ENCODE measurements around the gene OSBPL10.
"Not testable (repeated sequence)": the region's sequence is repeated elsewhere in the genome, so short reads cannot be mapped to it uniquely, and the experiment has no call there.

OSBPL10 gene

DNA sequence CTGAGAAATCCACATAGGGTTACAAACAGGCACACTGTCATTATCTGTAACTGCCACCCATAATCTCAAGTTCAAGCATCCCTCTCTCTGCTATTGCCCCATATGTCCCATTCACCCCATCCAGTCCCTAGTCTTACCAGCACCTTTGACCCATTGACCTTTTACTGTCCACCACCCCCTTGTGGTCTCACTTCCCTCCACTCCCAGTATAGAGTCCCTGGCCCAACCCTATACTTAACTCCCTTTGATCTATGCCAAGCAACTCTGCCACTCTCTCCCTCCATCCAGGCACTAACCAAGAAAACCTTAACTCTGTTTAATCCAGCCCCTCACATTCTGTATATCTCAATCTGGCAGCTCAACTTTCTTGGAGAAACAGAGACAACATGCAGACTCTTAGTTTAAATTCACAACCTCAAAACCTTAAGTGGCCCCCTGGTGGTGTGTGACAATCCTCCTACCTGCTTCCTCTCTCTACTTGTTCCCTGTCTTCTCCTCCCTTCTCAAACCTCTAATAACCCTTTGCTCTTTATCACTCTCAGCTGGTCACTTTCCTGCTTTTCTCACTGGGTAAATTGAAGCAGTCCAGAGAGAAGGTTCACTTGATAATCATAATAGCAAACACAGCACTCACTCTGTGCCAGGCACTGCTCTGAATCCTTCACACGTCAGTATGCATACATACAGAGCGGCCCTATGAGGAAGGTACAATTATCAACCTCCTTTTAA is 285.6 kb downstream of the OSBPL10 start:
- no peak for DNase-seq

DNA sequence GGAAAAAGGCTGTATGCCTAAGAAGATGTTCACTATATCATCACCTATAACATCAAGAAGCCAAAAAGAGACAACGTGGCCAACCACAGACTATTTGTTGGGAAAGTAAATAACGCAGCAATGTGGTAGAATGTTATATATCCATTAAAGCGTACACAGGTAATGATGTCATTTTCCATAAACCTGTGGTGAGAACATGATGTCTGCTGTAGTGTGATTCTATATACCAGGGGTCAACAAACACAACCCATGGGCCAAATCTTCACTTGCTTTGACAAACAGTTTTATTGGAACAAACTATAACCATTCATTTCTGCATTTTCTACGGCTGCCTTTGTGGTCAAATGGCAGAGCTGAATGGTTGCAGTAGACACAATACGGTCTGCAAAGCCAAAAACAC is 287.7 kb downstream of the OSBPL10 start:
- no peak for DNase-seq

DNA sequence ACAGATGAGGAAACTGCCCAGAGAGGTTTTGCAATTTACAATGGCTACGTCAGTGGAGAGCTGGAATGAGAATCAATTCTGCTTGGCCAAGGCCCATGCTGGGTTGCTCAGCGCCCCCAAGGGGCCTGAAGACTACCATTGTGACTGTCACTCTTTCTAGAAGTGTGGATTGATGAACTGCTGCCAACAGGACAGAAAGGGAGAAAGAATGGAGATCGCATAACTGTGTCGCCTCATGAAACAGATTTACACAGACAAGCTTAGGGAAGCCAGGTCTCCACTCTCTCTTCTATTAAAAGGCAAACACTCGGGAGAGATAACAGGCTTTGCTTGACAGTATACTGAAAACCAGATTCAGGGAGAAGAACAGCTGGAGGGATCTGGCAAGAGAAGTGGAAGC is 288.3 kb downstream of the OSBPL10 start:
- DNase-seq: no peak

- DNase-seq: no peak
Observed at GRCh38 chr3:31690771-31691170, 290.3 kb downstream of the OSBPL10 start.

DNA sequence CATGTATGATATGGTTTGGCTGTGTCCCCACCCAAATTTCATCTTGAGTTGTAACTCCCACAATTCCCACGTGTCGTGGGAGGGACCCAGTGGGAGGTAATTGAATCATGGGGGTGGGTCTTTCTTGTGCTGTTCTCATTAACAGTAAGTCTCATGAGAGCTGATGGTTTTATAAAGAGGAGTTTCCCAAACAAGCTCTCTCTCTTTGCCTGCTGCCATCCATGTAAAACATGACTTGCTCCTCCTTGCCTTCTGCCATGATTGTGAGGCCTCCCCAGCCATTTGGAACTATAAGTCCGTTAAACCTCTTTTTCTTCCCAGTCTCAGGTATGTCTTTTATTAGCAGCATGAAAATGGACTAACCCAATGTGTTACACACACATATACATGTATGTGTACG is 291.5 kb downstream of the OSBPL10 start:
- DNase-seq: not testable (repeated sequence)

DNA sequence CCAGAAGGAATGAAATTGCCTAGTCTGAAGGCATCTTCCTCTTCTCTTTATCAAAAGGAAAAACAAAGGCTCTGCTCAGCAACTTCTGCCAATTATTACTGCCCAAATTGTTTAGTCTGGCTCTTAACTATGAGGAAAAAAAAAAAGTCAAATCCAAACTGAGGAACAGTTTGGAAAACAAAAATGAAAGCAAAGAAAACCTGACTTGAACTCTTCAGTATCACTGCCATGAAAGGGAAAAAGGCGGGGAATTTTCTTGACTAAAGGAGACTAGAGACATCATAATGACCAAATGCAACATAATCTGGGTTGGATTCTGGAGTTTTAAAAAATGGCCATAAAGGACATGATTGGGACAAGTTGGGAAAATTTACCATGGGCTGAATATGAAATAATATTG is 292.1 kb downstream of the OSBPL10 start:
- DNase-seq: no peak

GRCh38 chr3:31687020-31687802 is 293.9 kb downstream of the OSBPL10 start:
- no peak for DNase-seq

DNA sequence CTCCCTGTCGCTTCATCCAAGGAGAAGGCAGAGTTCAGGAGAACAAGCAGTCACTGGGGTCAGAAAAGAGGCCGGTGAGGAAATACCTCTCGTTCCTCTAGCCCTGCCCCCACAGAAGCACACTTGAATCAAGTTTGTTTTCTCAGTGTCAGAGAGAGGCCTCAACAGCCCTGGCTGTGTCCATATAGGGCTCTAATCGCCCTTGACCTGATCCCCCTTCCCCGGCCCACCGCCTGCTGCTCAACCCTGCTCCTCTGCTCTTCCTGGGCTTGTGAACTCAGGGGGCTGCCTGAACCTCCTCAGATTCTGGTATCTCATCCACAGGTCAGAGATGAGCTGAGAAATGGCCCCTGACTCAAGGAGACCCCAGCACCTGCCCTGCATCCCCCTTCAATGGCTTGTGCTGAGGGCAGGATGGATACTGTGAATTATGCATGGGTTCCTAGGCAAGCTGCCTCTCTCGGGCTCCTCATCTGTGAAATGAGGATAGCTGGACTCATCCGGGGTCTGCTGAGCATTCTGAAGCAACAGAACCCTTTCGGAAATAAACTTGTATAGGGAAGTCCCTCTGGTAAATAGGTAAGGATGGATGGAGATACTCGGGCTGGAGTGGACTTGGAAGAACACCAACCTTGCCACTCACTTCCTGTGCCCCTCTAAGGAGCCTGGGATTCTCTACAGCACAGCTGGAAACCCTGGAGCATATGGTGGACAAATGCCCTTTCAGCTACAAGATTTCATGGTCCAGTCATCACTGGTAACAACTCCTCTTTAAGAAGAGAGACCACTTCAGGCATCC is 300.8 kb downstream of the OSBPL10 start:
- DNase-seq: no peak

GRCh38 chr3:31676556-31676955 is 304.5 kb downstream of the OSBPL10 start:
- no peak for DNase-seq

DNA sequence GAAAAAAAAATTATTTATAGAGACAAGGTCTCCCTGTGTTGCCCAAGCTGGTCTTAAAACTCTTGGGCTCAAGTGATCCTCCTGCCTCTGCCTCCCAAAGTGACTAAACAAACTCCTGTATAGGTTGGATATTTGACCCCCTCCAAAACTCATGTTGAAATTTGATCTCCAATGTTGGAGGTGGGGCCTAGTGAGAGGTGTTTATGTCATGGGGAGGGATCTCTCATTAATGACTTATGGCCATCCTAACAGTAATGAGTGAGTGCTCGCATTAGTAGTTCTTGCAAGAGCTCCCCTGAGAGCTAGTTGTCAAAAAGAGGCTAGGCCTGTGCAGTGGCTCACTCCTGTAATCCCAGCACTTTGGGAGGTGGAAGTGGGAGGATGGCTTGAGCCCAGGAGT is 307.1 kb downstream of the OSBPL10 start:
- DNase-seq: no peak

GRCh38 chr3:31671976-31672375 is 309.1 kb downstream of the OSBPL10 start:
- no peak for DNase-seq

GRCh38 chr3:31671451-31671850 is 309.6 kb downstream of the OSBPL10 start:
- DNase-seq: no peak

DNA sequence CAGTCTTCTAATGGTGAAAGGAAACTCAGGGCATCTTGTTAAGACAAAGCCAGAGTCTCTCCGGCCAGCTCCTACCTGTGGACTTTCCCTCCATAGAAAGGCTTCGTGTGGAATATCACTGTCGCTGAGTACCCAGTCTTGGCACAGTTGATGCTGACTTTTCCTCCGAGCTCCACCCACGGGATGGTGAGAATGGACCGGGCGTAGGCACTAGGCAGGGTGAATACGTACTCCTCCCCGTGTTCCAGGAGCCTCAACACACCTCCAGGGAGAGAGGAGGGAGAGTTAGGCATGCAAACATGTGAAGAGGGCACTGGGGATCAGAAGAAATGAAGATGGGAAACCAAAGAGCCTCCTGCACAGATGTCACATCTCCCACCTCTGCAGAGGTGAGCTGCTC is 310.3 kb downstream of the OSBPL10 start:
- no peak for DNase-seq

DNA sequence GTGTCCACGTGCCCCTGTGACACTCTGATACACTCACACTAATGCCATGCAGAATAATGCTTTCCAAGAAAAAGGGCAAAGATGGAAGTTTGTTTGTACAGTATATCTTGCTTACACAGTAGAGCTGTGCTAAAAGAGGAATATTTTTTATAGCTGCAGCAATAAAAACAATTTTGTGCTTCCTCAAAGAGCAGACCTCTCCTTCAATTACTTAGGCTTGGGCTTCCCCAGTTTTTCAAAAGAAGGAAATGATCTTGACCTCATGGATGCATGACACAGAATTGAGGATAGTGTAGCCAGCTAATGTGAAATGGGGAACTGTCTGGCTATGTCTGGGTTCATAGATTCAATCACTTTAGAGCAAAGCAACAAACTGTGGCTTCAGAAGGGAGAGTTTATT is 310.9 kb downstream of the OSBPL10 start:
- DNase-seq: no peak

DNA sequence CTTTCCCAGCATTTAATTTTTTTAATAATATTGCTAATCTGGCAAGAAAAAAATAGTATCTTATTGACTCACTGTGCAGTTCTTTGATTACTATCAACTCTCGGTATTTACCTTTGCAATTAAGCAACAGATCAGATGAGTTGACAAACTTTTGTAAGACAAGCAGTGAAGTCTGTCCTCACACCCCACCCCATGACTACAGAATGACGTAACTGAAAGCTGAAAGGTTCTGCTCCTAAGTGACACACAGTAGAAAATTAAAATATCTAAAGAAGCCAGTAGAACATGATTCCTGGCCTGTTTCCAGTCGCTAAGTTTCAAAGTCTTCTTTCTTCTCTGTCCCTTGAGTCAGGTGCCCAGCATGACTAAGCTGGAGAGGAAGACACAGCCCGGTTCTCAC is 312.8 kb downstream of the OSBPL10 start:
- DNase-seq: no peak

GRCh38 chr3:31667582-31667981 is 313.5 kb downstream of the OSBPL10 start:
- no peak for DNase-seq

DNA sequence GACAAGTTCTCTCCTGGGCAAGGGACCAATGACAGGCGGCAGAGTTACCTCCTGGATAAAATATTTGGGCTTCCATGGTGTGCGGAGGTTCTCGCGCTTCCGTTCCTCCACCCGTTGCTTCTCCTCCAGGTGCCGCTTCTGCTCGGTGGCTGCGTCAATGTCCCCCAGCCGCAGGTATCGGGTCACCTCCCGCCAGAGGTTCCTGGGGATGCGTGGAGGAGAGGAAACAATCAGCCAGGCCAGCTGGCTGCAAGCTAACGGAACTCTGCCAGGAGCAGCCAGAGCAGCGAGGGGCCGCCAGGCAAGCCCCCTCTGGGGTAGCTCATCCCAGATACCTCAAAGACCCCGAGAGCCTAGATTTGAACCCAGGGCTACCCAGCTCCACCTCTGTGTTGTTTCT is 317.0 kb downstream of the OSBPL10 start:
- DNase-seq: no peak

GRCh38 chr3:31661993-31662670 is 318.9 kb downstream of the OSBPL10 start:
- DNase-seq: no peak

GRCh38 chr3:31661286-31661685 is 319.8 kb downstream of the OSBPL10 start:
- no peak for DNase-seq

DNA sequence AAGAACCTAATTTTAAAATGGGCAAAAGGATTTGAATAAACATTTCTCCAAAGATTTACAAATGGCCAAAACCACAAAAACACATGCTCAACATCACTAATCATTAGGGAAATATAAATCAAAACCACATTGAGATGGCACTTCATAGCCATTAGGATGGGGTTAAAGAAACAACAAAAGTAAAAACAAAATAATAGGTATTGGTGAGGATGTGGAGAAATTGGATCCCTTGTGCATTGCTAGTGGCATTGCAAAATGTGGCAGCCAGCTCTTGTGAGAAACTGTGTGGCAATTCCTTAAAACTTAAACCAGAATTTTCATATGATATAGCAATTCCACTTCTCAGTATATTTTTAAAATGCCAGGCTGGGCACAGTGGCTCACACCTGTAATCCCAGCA is 321.8 kb downstream of the OSBPL10 start:
- DNase-seq: no peak

- no peak for DNase-seq
Observed at GRCh38 chr3:31654998-31655397, 326.1 kb downstream of the OSBPL10 start.

GRCh38 chr3:31653464-31653863 is 327.6 kb downstream of the OSBPL10 start:
- DNase-seq: no peak

GRCh38 chr3:31652296-31652695 is 328.8 kb downstream of the OSBPL10 start:
- no peak for DNase-seq

Measured in CD4-positive, alpha-beta T cell treated with Interleukin-15 for 1 hour (primary cell).